ENCODE data around the gene KRI1.

DNA sequence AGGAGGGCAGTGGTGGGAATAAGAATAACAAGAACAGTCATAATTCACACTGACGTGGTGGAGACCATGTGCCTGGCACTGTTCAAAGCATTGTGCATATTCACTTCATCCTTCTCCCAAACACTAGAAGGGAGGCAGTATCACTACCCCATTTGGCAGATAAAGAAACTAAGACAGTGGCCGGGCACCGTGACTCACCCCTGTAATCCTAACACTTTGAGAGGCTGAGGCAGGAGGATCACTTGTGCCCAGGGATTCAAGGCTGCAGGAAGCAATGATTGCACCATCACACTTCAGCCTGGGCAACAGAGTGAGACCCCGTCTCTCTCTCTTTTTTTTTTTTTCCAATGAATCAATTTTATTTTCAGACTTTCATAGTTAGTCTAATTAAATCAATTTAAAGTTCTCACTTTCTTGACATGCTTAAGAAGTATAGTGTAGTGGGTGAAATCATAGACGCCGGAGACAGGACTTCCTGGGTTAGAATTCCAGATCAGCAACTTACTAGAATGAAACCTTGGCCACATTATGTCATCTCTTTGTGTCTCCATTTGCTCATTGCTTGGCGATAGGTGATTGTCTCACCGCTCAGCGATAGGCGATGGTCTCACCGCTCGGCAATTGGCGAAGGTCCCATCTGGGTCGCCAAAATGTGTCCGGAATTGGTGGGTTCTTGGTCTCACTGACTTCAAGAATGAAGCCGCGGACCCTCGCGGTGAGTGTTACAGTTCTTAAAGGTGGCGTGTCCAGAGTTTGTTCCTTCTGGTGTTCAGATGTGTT lies 27.4 kb downstream of the KRI1 start:
- TF ChIP-seq, protein P1, sequence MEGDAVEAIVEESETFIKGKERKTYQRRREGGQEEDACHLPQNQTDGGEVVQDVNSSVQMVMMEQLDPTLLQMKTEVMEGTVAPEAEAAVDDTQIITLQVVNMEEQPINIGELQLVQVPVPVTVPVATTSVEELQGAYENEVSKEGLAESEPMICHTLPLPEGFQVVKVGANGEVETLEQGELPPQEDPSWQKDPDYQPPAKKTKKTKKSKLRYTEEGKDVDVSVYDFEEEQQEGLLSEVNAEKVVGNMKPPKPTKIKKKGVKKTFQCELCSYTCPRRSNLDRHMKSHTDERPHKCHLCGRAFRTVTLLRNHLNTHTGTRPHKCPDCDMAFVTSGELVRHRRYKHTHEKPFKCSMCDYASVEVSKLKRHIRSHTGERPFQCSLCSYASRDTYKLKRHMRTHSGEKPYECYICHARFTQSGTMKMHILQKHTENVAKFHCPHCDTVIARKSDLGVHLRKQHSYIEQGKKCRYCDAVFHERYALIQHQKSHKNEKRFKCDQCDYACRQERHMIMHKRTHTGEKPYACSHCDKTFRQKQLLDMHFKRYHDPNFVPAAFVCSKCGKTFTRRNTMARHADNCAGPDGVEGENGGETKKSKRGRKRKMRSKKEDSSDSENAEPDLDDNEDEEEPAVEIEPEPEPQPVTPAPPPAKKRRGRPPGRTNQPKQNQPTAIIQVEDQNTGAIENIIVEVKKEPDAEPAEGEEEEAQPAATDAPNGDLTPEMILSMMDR (conservative IDR thresholded peaks at IDR 0.05; ENCODE audit: low read depth in 2 of 2), result no peak
- TF ChIP-seq EZH2phosphoT487 (IDR thresholded peaks at IDR 0.05; ENCODE audit: unreplicated experiment) (no peak), EZH2 (IDR thresholded peaks at IDR 0.05; ENCODE audit: low read depth, unreplicated experiment) (no peak), STAT1 (IDR thresholded peaks at IDR 0.05; ENCODE audit: unreplicated experiment) (no peak), POLR2AphosphoS5 (IDR thresholded peaks at IDR 0.05; ENCODE audit: low read depth) (no peak), ZNF331 (CRISPR knock-in tag; IDR thresholded peaks at IDR 0.05; ENCODE audit: low read depth) (no peak), JUNB (IDR thresholded peaks at IDR 0.05; ENCODE audit: unreplicated experiment) (no peak), CREB1 (CRISPR knock-in tag; IDR thresholded peaks at IDR 0.05; ENCODE audit: low read depth) (no peak), NANOG (IDR thresholded peaks at IDR 0.05; ENCODE audit: borderline replicate concordance) (no peak)
- TF ChIP-seq, protein P2, sequence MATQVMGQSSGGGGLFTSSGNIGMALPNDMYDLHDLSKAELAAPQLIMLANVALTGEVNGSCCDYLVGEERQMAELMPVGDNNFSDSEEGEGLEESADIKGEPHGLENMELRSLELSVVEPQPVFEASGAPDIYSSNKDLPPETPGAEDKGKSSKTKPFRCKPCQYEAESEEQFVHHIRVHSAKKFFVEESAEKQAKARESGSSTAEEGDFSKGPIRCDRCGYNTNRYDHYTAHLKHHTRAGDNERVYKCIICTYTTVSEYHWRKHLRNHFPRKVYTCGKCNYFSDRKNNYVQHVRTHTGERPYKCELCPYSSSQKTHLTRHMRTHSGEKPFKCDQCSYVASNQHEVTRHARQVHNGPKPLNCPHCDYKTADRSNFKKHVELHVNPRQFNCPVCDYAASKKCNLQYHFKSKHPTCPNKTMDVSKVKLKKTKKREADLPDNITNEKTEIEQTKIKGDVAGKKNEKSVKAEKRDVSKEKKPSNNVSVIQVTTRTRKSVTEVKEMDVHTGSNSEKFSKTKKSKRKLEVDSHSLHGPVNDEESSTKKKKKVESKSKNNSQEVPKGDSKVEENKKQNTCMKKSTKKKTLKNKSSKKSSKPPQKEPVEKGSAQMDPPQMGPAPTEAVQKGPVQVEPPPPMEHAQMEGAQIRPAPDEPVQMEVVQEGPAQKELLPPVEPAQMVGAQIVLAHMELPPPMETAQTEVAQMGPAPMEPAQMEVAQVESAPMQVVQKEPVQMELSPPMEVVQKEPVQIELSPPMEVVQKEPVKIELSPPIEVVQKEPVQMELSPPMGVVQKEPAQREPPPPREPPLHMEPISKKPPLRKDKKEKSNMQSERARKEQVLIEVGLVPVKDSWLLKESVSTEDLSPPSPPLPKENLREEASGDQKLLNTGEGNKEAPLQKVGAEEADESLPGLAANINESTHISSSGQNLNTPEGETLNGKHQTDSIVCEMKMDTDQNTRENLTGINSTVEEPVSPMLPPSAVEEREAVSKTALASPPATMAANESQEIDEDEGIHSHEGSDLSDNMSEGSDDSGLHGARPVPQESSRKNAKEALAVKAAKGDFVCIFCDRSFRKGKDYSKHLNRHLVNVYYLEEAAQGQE (IDR thresholded peaks at IDR 0.05; ENCODE audit: unreplicated experiment), result no peak
- TF ChIP-seq, protein P3, sequence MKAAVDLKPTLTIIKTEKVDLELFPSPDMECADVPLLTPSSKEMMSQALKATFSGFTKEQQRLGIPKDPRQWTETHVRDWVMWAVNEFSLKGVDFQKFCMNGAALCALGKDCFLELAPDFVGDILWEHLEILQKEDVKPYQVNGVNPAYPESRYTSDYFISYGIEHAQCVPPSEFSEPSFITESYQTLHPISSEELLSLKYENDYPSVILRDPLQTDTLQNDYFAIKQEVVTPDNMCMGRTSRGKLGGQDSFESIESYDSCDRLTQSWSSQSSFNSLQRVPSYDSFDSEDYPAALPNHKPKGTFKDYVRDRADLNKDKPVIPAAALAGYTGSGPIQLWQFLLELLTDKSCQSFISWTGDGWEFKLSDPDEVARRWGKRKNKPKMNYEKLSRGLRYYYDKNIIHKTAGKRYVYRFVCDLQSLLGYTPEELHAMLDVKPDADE (IDR thresholded peaks at IDR 0.05), result no peak
- TF ChIP-seq, protein P4, sequence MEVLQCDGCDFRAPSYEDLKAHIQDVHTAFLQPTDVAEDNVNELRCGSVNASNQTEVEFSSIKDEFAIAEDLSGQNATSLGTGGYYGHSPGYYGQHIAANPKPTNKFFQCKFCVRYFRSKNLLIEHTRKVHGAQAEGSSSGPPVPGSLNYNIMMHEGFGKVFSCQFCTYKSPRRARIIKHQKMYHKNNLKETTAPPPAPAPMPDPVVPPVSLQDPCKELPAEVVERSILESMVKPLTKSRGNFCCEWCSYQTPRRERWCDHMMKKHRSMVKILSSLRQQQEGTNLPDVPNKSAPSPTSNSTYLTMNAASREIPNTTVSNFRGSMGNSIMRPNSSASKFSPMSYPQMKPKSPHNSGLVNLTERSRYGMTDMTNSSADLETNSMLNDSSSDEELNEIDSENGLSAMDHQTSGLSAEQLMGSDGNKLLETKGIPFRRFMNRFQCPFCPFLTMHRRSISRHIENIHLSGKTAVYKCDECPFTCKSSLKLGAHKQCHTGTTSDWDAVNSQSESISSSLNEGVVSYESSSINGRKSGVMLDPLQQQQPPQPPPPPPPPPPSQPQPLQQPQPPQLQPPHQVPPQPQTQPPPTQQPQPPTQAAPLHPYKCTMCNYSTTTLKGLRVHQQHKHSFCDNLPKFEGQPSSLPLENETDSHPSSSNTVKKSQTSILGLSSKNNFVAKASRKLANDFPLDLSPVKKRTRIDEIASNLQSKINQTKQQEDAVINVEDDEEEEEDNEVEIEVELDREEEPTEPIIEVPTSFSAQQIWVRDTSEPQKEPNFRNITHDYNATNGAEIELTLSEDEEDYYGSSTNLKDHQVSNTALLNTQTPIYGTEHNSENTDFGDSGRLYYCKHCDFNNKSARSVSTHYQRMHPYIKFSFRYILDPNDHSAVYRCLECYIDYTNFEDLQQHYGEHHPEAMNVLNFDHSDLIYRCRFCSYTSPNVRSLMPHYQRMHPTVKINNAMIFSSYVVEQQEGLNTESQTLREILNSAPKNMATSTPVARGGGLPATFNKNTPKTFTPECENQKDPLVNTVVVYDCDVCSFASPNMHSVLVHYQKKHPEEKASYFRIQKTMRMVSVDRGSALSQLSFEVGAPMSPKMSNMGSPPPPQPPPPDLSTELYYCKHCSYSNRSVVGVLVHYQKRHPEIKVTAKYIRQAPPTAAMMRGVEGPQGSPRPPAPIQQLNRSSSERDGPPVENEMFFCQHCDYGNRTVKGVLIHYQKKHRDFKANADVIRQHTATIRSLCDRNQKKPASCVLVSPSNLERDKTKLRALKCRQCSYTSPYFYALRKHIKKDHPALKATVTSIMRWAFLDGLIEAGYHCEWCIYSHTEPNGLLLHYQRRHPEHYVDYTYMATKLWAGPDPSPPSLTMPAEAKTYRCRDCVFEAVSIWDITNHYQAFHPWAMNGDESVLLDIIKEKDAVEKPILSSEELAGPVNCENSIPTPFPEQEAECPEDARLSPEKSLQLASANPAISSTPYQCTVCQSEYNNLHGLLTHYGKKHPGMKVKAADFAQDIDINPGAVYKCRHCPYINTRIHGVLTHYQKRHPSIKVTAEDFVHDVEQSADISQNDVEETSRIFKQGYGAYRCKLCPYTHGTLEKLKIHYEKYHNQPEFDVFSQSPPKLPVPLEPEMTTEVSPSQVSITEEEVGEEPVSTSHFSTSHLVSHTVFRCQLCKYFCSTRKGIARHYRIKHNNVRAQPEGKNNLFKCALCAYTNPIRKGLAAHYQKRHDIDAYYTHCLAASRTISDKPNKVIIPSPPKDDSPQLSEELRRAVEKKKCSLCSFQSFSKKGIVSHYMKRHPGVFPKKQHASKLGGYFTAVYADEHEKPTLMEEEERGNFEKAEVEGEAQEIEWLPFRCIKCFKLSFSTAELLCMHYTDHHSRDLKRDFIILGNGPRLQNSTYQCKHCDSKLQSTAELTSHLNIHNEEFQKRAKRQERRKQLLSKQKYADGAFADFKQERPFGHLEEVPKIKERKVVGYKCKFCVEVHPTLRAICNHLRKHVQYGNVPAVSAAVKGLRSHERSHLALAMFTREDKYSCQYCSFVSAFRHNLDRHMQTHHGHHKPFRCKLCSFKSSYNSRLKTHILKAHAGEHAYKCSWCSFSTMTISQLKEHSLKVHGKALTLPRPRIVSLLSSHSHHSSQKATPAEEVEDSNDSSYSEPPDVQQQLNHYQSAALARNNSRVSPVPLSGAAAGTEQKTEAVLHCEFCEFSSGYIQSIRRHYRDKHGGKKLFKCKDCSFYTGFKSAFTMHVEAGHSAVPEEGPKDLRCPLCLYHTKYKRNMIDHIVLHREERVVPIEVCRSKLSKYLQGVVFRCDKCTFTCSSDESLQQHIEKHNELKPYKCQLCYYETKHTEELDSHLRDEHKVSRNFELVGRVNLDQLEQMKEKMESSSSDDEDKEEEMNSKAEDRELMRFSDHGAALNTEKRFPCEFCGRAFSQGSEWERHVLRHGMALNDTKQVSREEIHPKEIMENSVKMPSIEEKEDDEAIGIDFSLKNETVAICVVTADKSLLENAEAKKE (CRISPR knock-in tag; IDR thresholded peaks at IDR 0.05), result no peak

Measured in GM23338 (cell line).